ENCODE measurements around the gene SPTB.
A peak's percentile ranks its signal among the peaks of the same experiment; 100 is the strongest.

Gene SPTB

DNA sequence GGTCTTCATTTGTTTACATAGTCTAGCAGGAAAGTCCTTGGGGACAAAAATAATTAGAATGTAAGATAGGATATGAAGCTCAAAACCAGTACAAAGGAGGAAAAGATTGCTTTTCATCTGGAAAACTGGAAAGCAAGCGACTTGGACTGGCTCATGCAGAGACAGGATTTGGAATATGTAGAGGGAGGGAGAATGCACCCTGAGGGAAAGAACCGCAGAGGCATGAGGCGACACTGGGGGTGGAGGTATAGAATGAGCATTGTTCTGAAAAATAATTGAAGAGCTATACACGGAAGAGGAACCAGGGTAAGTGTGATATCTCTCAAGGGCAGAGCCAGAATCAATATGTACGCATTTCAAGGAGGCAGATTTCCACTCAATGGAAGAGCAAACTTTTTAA, 90.0 kb downstream of the SPTB start:
- no peak for DNase-seq (ENCODE audit: low spot score)

DNA sequence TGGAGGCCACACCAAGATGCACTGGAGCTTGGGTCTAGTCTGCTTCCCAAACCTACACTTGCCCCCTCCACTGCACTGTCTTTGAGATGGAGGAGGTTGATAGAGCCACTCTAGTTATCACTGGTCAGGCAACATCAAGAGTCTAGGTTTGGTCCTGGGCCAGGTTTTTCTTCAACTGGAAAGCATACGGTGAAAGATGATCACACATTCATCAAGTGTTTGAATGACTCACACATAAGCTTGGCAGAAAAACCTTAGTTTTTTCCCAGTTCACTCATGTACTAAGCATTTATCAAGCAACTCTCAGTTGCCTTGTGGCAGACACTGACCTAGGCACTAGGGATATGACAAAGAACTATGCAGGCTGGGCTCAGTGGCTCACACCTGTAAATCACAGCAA, 91.0 kb downstream of the SPTB start:
- DNase-seq (ENCODE audit: low spot score), result peak; percentile 30

DNA sequence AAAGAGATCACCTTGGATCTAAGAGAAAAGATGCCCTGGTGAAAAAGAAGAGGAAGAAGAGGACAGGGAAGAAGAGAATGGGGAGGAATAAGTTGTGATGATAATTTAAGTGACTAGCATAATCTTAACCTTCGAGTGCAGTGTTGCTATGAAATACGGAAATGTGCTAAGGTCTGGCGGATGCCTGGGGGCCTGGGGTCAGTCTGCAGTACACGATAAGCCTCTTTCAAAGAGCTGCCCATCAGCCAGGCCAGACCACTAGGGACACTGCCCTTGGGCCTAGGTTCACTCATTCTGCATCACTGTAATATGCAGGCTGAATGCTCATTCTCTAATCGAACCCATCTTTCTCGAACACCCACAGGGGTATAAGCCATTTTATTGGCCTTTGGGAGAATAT, 92.1 kb downstream of the SPTB start:
- no peak for DNase-seq (ENCODE audit: low spot score)

GRCh38 chr14:64786296-64787149, 93.2 kb downstream of the SPTB start:
- DNase-seq (ENCODE audit: low spot score), result no peak

GRCh38 chr14:64784006-64784405, 95.7 kb downstream of the SPTB start:
- no peak for DNase-seq (ENCODE audit: low spot score)

DNA sequence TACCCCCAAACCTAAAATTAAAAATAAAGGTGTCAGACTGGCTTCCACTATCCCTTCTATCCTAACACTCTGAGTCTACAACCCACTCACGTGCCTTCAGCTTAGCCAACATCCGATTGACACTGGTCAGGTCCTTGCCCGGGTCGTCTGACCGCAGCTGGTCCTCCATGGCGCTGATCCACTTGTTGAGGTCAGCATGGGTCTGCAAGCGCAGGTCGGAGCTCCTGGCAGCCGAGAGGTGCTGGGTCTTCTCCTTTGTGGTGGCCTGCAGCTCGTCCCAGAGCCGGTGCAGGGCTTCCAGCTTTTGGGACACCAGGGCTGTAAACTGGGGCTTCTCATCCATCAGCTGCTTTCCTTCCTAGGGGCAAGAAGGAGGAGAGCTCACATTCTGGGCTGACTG, 97.5 kb downstream of the SPTB start:
- no peak for DNase-seq (ENCODE audit: low spot score)

DNA sequence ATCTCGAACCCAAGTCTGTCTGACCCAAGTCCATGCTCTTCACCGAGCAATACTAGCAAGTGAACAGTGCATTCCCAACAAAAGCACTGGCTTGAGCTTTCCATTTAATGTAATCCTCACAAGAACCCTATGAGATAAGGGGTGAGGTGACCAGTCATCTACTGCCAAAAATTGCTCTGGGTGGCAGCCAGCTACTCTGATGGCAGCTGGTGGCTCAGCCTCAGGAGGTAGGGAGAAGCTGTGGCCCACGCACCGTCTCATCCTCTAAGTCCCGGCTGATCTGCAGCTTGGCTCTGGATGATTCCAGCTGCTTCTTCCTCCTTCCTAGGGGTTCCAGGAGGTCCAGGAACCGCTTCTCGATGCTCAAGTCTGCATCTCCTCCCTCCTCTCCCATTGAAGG, 100.2 kb downstream of the SPTB start:
- DNase-seq (ENCODE audit: low spot score), result no peak

DNA sequence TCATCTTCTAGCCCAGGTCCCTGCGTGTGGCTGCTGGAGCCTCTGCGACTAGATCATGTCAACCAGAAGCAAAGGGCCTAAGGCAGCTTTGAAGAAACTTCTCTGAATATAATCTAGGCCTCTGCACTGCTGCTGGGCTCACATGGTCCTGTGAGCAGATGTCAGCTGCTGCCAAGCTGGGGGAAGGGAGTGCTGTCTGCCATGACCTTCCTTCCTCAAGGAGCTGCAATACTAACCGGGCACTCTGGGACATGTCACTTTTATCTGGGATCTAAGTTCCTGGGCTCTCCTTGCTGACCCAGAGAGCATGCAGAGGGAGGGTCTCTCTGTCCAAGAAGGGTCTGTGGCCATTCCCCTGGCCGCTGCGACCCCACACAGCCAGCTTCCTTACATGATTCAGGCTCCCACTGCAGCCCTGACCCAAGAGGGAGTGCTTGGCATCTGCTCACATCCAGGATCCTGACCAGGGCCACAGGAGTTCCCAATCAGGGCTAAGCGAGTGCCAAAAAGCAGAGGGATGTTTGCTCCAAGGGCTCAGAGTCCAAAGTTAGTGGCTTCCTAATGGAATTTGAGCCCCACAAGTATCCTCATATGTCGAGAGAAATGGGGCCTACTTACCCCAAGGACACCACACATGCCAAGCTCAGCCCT, 101.5 kb downstream of the SPTB start:
- DNase-seq (ENCODE audit: low spot score), result no peak

DNA sequence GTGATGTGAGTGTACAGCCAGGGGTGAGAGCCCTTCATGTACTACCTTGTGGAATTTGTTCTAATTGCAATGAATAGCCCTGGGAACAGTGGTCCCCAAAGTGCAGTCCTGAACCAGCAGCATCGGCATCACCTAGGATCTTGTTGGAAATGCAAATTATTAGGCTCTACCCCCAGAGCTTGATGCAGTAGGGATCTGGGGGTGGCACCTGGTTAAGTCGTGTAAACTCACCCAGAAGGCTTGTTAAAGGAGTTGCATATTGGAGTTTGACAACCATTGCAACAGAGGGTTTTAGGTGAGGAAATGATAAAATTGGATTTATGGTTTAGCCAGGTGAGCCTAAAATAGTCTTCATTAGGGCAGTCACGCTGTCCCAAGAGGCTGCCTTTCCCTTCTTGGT, 102.2 kb downstream of the SPTB start:
- no peak for DNase-seq (ENCODE audit: low spot score)

GRCh38 chr14:64775081-64775777, 104.5 kb downstream of the SPTB start:
- DNase-seq (ENCODE audit: low spot score), result no peak

DNA sequence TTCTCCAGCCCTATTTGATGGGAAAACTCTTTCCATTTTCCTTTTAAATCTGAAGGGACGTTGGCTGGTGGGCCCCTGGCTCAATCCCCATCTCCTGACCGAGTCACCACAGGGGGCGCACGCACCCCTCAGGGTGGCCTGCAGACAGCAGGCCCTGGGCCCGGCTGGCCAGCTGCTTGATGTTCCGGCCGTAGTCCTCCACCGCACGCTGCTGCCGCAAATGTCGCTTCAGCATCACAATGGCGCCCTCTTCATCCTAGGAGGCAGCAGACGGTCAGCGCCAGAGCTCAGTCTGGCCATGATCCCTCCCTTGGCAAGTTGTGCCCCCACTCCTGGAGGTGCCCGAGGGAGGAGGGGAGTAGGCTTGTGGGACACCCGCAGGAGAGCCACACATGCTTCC, 105.4 kb downstream of the SPTB start:
- no peak for DNase-seq (ENCODE audit: low spot score)

DNA sequence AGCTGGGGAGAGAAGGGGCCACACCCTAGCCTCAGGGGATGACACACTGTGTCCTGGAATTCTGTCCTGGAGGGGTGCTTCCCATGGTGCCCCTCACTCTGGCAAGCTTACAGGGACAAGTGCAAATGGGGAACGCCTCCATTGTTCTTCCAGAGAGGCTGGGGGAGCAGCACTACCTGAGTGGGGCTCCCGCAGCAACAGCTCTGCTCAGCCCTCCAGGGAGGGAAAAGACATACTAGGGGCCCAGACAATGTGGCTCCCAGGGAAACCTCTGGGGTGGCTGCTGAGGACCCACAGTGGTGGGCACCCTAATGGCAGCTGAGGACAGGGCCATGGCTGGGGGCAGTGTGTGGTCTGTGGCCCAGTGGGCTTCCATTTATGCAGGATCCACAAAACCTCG, 106.1 kb downstream of the SPTB start:
- no peak for DNase-seq (ENCODE audit: low spot score)

DNA sequence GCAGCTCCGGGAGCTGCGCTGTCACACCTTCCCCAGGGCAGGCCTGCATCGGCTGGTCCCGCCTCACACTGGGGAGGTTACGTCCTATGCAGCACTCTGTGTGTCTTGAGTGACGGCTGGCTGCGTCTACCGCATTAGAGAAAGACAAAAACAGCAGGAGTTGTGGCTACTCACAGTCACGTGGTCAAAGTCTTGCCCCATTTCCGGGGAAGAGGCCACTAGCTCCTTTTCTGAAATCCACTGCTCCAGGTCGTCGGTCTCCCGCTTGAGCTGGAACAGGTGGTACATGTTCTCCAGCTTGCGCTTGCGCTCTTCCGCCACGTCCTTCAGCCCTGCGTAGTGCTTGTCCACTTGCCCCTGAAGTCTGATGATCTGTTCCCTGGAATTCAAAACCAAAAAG, 106.7 kb downstream of the SPTB start:
- DNase-seq (ENCODE audit: low spot score), result no peak

DNA sequence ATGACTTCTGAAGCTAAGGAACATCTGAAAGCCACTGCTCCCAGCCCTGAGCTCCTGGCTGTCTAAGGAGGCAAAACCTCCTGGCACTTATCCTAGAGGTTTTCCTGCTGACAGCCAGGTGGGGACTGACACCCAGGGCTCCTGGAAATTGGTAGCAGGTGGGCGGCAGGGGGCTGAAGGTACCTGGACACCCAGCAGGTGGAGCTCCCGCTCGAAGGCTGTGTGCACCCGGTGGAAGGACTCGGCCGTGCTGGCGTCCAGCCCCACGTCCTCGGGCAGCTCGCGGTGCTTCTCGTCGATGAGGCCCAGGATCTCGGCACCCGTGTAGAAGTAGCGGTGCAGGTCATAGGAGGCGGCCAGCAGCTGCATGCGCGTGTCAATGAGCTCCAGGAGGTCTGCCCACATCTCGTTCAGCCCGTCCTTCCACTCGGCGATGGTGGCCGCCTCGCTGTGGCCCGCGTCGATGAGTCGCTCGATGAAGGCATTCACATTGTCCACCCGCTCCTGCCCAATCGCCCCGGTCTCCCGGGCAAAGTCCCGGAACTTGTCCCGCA, 107.2 kb downstream of the SPTB start:
- no peak for DNase-seq (ENCODE audit: low spot score)

- no peak for DNase-seq (ENCODE audit: low spot score)
Observed at GRCh38 chr14:64771161-64771560, 108.5 kb downstream of the SPTB start.

DNA sequence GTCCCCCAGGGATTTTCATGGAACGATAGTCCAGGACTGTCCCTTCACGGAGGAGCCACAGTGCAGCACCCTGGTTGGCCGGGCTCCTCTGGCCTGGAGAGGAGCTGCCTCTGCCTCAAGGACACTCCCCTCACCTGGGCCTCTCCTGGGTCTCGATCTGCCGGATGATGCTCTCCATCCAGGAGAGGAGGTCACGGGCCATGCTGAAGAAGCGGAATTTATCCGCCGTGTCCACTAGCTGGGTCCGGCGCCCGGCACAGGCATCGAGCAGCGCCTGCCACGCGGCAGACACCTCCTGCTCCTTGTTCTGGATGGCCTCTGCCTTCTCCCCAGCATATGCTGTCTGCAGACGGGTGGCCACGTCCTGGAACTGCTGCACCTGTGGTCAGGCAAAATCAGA, 109.0 kb downstream of the SPTB start:
- no peak for DNase-seq (ENCODE audit: low spot score)

DNA sequence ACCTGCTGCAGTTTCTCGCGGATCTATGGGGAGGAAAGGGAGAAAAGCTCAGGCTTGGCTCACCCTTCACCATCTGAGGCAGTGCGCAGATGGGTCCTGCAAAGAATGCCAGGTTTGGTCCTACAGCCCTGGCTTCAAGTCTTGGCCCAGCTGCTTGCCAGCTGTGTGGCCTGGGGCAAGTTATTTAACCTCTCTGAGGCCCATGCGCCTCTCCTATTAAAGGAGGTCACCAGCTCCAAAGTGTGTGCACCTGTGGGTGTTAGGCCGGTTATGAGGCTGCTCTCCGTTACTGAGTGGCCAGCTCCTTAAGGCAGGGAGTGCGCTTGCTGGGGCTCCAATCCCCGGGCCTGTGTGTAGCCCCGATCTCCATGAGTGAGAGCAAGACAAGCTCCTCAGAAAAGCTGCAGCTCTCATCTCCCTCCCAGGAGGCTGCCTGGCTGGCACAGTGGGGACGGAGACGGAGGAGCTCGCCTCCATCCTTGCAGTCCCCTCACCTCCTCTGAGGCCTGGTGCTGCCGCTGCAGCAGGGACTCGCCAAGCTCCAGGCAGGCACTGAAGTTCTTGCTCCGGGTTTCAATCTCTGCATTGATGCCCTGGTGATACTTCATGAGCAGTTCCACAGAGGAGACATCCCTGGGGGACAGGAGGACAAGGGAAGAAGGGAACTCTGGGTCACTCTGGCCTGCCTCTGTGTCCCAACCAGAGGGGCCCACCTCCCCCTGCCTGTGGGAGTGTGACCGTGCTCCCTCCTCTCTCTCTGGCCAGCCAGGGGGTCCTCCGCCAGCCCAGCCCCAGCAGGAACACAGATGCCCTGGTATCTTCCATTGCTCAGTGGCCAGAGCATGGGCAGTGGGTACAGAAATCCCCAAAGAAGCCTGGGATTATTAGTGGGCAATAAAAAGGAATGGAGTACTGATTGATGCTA, 110.3 kb downstream of the SPTB start:
- no peak for DNase-seq (ENCODE audit: low spot score)

DNA sequence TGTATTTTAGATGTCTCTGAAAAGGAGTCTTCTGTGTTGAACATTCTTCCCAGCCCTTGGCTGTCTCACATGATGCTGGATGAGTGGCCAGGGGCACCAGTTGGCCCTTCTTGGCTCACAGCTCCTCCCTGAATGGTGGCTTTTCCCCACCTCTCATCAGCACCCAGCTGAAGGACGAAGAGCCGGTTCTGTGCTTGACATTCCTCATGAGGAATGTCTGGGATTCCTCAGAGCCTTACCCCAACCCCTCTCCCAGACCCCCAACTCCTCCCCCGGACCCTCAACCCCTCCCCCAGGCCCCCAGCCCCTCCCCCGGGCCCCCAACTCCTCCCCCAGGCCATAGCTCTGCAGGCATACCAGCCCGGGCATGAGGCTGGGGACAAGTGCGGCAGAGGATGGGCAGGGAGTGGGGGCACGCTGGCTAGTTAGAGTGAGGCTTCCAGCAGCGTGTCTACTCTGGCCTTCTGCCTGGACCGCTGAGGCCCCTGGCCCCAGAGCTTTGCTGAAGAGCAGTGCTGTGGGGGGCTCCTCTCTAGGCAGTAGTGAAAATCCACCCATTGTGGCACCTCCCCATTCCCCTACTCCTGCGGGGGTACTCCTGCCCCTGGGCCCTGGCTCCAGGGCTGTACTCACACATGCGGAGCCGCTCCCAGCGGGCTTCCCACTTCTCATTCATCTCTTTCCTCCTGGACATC, 111.2 kb downstream of the SPTB start:
- no peak for DNase-seq (ENCODE audit: low spot score)

GRCh38 chr14:64767215-64767964, 112.3 kb downstream of the SPTB start:
- DNase-seq (ENCODE audit: low spot score), result no peak

DNA sequence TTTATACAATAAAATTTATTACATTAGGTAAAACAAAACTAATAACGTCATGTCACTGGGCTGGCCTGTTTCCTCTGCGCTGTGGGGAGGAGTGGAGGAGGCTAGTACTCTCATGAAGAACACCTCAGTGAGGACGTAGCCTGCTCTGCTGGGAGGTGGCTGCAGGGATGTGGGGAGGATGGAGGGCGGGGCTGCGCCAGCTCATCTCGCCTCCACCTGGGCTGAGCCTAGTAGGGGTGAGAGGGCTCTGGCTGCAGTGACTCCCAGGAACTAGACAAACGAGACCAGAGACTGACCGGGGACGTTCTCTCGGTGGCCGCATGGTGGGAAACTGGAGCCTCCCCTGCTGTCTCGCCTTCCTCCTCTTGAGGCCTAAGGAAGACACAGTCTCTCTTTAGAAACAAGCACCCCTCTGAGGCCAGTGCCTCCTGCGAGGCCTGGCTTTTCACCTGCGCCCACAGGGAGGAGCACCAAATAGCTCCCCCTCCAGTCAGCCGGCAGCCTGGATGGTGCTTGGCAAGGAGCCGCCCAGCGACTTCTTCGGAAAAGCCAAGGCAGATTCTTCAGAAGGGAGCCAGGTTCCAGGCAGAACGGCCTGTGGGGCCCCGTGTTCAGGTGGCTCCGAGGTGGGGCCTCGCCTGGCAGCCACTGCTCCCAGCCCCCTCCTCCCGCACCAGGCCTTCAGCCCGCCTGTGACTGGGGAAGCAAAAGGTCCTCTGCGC, 113.1 kb downstream of the SPTB start:
- no peak for DNase-seq (ENCODE audit: low spot score)
